HepG2 (cell line): Measurements from ENCODE around the gene ZNF562. TPM values are rescaled to one million over a fixed set of nuclear protein-coding genes. Genes with fewer than 3 reads are reported as not detected.

ENCODE experiments used
- CBX1 ChIP-seq: IDR thresholded peaks from one replicate; pipeline ENCODE4 v1.6.1; 2016; ENCODE audit warnings: antibody characterized with exemption, low read depth
- ELF3 ChIP-seq: IDR thresholded peaks from 2 replicates; pipeline ENCODE4 v1.6.1; 2016; ENCODE audit warnings: missing genetic modification reagents, missing compliant biosample characterization
- FOXM1 ChIP-seq: sonication (generic); formaldehyde crosslinking; IDR thresholded peaks from 2 replicates; pipeline ENCODE4 v1.5.0; 2020; ENCODE audit warnings: missing genetic modification reagents
- GATAD2A ChIP-seq: IDR thresholded peaks from 2 replicates; pipeline ENCODE4 v1.6.1; 2016
- MIXL1 ChIP-seq: IDR thresholded peaks from 2 replicates; pipeline ENCODE4 v1.6.1; 2016
- PLSCR1 ChIP-seq: sonication (generic); formaldehyde crosslinking; IDR thresholded peaks from 2 replicates; pipeline ENCODE4 v1.5.0; 2020; ENCODE audit warnings: missing genetic modification reagents, mild to moderate bottlenecking, borderline replicate concordance
- SP140L ChIP-seq: sonication (generic); formaldehyde crosslinking; IDR thresholded peaks from 2 replicates; pipeline ENCODE4 v1.4.0; 2020; ENCODE audit warnings: missing genetic modification reagents, borderline replicate concordance
- WIZ ChIP-seq: sonication (generic); formaldehyde crosslinking; IDR thresholded peaks from 2 replicates; pipeline ENCODE4 v1.5.1; 2020; ENCODE audit warnings: mild to moderate bottlenecking, missing genetic modification reagents
- ZBTB43 ChIP-seq: sonication (generic); formaldehyde crosslinking; conservative IDR thresholded peaks from 2 replicates; pipeline ENCODE4 v1.4.0; 2020; ENCODE audit warnings: missing genetic modification reagents
- ZNF20 ChIP-seq: sonication (generic); formaldehyde crosslinking; IDR thresholded peaks from 2 replicates; pipeline ENCODE4 v1.4.0; 2020; ENCODE audit warnings: mild to moderate bottlenecking, moderate library complexity, missing genetic modification reagents
- ZNF256 ChIP-seq: sonication (generic); formaldehyde crosslinking; conservative IDR thresholded peaks from 2 replicates; pipeline ENCODE4 v1.4.0; 2020; ENCODE audit warnings: missing genetic modification reagents
- ZNF260 ChIP-seq: sonication (generic); formaldehyde crosslinking; IDR thresholded peaks from 2 replicates; pipeline ENCODE4 v1.4.0; 2020; ENCODE audit warnings: missing genetic modification reagents, low read depth, mild to moderate bottlenecking, borderline replicate concordance
- ZNF326 ChIP-seq: sonication (generic); formaldehyde crosslinking; IDR thresholded peaks from 2 replicates; pipeline ENCODE4 v1.4.0; 2020; ENCODE audit warnings: missing genetic modification reagents, borderline replicate concordance
- ZNF383 ChIP-seq: sonication (generic); formaldehyde crosslinking; IDR thresholded peaks from 2 replicates; pipeline ENCODE4 v1.4.0; 2020; ENCODE audit warnings: missing genetic modification reagents, mild to moderate bottlenecking, borderline replicate concordance
- ZNF460 ChIP-seq: sonication (generic); formaldehyde crosslinking; IDR thresholded peaks from 2 replicates; pipeline ENCODE4 v1.5.1; 2020; ENCODE audit warnings: missing genetic modification reagents, mild to moderate bottlenecking, borderline replicate concordance
- ZNF530 ChIP-seq: sonication (generic); formaldehyde crosslinking; IDR thresholded peaks from 2 replicates; pipeline ENCODE4 v1.5.0; 2020; ENCODE audit warnings: low read depth, mild to moderate bottlenecking, missing genetic modification reagents
- ZNF552 ChIP-seq: sonication (generic); formaldehyde crosslinking; IDR thresholded peaks from 2 replicates; pipeline ENCODE4 v1.9.0; 2022; ENCODE audit warnings: missing genetic modification reagents, mild to moderate bottlenecking, borderline replicate concordance
- ZNF577 ChIP-seq: sonication (generic); formaldehyde crosslinking; IDR thresholded peaks from 2 replicates; pipeline ENCODE4 v1.4.0; 2020; ENCODE audit warnings: mild to moderate bottlenecking, low read depth, missing genetic modification reagents, borderline replicate concordance
- ZNF670 ChIP-seq: sonication (generic); formaldehyde crosslinking; IDR thresholded peaks from 2 replicates; pipeline ENCODE4 v1.8.0; 2022; ENCODE audit warnings: mild to moderate bottlenecking, missing genetic modification reagents, borderline replicate concordance
- ZNF678 ChIP-seq: sonication (generic); formaldehyde crosslinking; IDR thresholded peaks from 2 replicates; pipeline ENCODE4 v1.4.0; 2020; ENCODE audit warnings: mild to moderate bottlenecking, missing genetic modification reagents
- ZNF704 ChIP-seq: sonication (generic); formaldehyde crosslinking; IDR thresholded peaks from 2 replicates; pipeline ENCODE4 v1.8.1; 2023; ENCODE audit warnings: mild to moderate bottlenecking, inconsistent platforms, moderate library complexity, missing genetic modification reagents, borderline replicate concordance
- ZNF777 ChIP-seq: sonication (generic); formaldehyde crosslinking; IDR thresholded peaks from 2 replicates; pipeline ENCODE4 v1.4.0; 2020; ENCODE audit warnings: missing genetic modification reagents
- ZNF891 ChIP-seq: sonication (generic); formaldehyde crosslinking; IDR thresholded peaks from 2 replicates; pipeline ENCODE4 v1.5.0; 2020; ENCODE audit warnings: mild to moderate bottlenecking, missing genetic modification reagents
- ZSCAN31 ChIP-seq: sonication (generic); formaldehyde crosslinking; IDR thresholded peaks from 2 replicates; pipeline ENCODE4 v1.5.0; 2020; ENCODE audit warnings: low read depth, mild to moderate bottlenecking, missing genetic modification reagents
- polyA plus RNA-seq, 8 experiments: library from polyadenylated mRNA; depleted of rRNA in 3 of 8; stranded (reverse) in 7 of 8; unstranded in 1 of 8; fragments of >200 nt; fragmentation: Illumina TruSeq in 4 of 8; extraction: Trizol in 4 of 8; gene quantifications; 2 replicates each; pipeline versions ENCODE4 v1.2.1 to v1.2.3, GENCODE V29; 2011 to 2016; ENCODE audit warnings: low read depth in 4 of 8, missing spikeins in 1 of 8, mixed read lengths in 1 of 8; ENCODE audit not compliant: insufficient read depth in 1 of 8
- total RNA-seq, 5 experiments: library from RNA; depleted of rRNA; stranded (reverse); fragments of >200 nt; fragmentation: Illumina TruSeq; extraction: Trizol; gene quantifications; 2 replicates each; pipeline ENCODE4 v1.2.3, GENCODE V29; 2016; ENCODE audit warnings: low read depth in 1 of 5
- TF ChIP-seq, protein P1 (sequence below): sonication (generic); formaldehyde crosslinking; IDR thresholded peaks from 2 replicates; pipeline ENCODE4 v1.4.0; 2020; ENCODE audit warnings: missing genetic modification reagents

Gene ZNF562
- total and polyA plus RNA-seq, 2 of the 13 experiments (the other 11 are each of a cell fraction or from before 2014, with no cell fraction given): 13.1 to 32.7 TPM

- TF ChIP-seq ZNF260 (CRISPR knock-in tag): no peak
- TF ChIP-seq ZNF20: peak; percentile 27; the same call in 1 of the 2 replicates
- no peak; the same call in 1 of the 2 replicates for TF ChIP-seq ZNF460
- 0 out of 2 replicates have a peak, but pooled peaks have one; percentile 42 for TF ChIP-seq WIZ (CRISPR knock-in tag)
- TF ChIP-seq ZNF577 (CRISPR knock-in tag): no peak
- TF ChIP-seq, protein P1, sequence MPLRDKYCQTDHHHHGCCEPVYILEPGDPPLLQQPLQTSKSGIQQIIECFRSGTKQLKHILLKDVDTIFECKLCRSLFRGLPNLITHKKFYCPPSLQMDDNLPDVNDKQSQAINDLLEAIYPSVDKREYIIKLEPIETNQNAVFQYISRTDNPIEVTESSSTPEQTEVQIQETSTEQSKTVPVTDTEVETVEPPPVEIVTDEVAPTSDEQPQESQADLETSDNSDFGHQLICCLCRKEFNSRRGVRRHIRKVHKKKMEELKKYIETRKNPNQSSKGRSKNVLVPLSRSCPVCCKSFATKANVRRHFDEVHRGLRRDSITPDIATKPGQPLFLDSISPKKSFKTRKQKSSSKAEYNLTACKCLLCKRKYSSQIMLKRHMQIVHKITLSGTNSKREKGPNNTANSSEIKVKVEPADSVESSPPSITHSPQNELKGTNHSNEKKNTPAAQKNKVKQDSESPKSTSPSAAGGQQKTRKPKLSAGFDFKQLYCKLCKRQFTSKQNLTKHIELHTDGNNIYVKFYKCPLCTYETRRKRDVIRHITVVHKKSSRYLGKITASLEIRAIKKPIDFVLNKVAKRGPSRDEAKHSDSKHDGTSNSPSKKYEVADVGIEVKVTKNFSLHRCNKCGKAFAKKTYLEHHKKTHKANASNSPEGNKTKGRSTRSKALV (CRISPR knock-in tag): no peak
- TF ChIP-seq ZNF777: 0 out of 2 replicates have a peak, but pooled peaks have one; percentile 19
- peak; percentile 67; the same call in 1 of the 2 replicates for TF ChIP-seq ZNF891 (CRISPR knock-in tag)
- no peak; the same call in 1 of the 2 replicates for TF ChIP-seq ZNF670
- TF ChIP-seq ZNF326 (CRISPR knock-in tag): no peak
- no peak for TF ChIP-seq ZNF530
- peak; percentile 6; the same call in 1 of the 2 replicates for TF ChIP-seq ZNF552 (CRISPR knock-in tag)
- no peak for TF ChIP-seq PLSCR1 (CRISPR knock-in tag)
- no peak for TF ChIP-seq GATAD2A
- TF ChIP-seq ZBTB43 (CRISPR knock-in tag): peak; percentile 81
- TF ChIP-seq FOXM1 (CRISPR knock-in tag): no peak
- no peak for TF ChIP-seq ZNF383
- peak; percentile 82; the same call in 1 of the 2 replicates for TF ChIP-seq ZNF256
- TF ChIP-seq SP140L (CRISPR knock-in tag): no peak
- TF ChIP-seq ZNF704 (CRISPR knock-in tag): no peak
- no peak; the same call in 1 of the 2 replicates for TF ChIP-seq ELF3 (CRISPR knock-in tag)
- no peak for TF ChIP-seq ZNF678 (CRISPR knock-in tag)
- no peak; the same call in 1 of the 2 replicates for TF ChIP-seq ZSCAN31 (CRISPR knock-in tag)
- TF ChIP-seq MIXL1 (CRISPR knock-in tag): no peak; the same call in 1 of the 2 replicates
- TF ChIP-seq CBX1: no peak
Observed at GRCh38 chr19:9621156-9622037, 53.5 kb downstream of the ZNF562 start, which contains the start of gene ZNF561 (continued).
